MCF 10A (cell line): ENCODE results near the gene NCEH1. TPM values are rescaled to one million over a fixed set of nuclear protein-coding genes. Genes with fewer than 3 reads are reported as not detected.

ENCODE experiments used
- BruUV-seq: library from RNA; stranded (reverse); fragments of 400-500 nt; replicated peaks from 2 replicates; lab custom pipeline; 2021; lab: Mats Ljungman, UMichigan
- CTCF ChIA-PET: fragments of 300-600 bp; sonication (Branson Sonifier 250); formaldehyde crosslinking; extraction: SDS; loops from one replicate; lab custom pipeline; 2021; ENCODE audit warnings: antibody characterized with exemption, inconsistent platforms; lab: Yijun Ruan, JAX
- POLR2A ChIA-PET: fragments of 300-600, 350-650 bp; sonication (Branson Sonifier 250); formaldehyde crosslinking; extraction: SDS; loops from one replicate; lab custom pipeline; 2020; ENCODE audit warnings: antibody characterized with exemption, inconsistent platforms; lab: Yijun Ruan, JAX
- DNase-seq: peaks from one replicate; pipeline ENCODE4 v3.0.0-alpha.2; 2018; ENCODE audit not compliant: unreplicated experiment
- H3K27ac Mint-ChIP-seq: one replicate; pipeline ENCODE4 v1.8.0; 2022; ENCODE audit warnings: mild to moderate bottlenecking, low read depth, mixed read lengths; ENCODE audit not compliant: unreplicated experiment
- H3K27me3 Mint-ChIP-seq: one replicate; pipeline ENCODE4 v1.8.0; 2022; ENCODE audit warnings: mixed read lengths; ENCODE audit not compliant: insufficient read depth, unreplicated experiment
- H3K36me3 Mint-ChIP-seq: one replicate; pipeline ENCODE4 v1.8.0; 2022; ENCODE audit warnings: mild to moderate bottlenecking, moderate library complexity, mixed read lengths; ENCODE audit not compliant: insufficient read depth, unreplicated experiment
- H3K4me1 Mint-ChIP-seq: one replicate; pipeline ENCODE4 v1.8.0; 2022; ENCODE audit warnings: mixed read lengths; ENCODE audit not compliant: insufficient read depth, unreplicated experiment
- H3K4me3 Mint-ChIP-seq: one replicate; pipeline ENCODE4 v1.8.0; 2022; ENCODE audit warnings: mild to moderate bottlenecking, moderate library complexity, mixed read lengths; ENCODE audit not compliant: unreplicated experiment
- H3K9me3 Mint-ChIP-seq: one replicate; pipeline ENCODE4 v1.8.0; 2022; ENCODE audit warnings: mixed read lengths; ENCODE audit not compliant: unreplicated experiment
- intact Hi-C: fragments of 100-400 bp; cut with micrococcal nuclease; formaldehyde crosslinking; loops from 2 replicates; pipeline ENCODE4 v1.14.1; 2022
- total RNA-seq: library from RNA; stranded (reverse); gene quantifications from 2 replicates; pipeline ENCODE4 v1.2.3, GENCODE V29; 2022
- TF ChIP-seq, protein P1 (sequence below): fragments of 200-600 bp; IDR thresholded peaks from one replicate; pipeline ENCODE4 v1.8.0; 2022; ENCODE audit warnings: antibody characterized with exemption, mild to moderate bottlenecking; ENCODE audit not compliant: unreplicated experiment

The NCEH1 gene
- total RNA-seq, 1 experiment from 2014 or later, result 28.8 TPM

DNA sequence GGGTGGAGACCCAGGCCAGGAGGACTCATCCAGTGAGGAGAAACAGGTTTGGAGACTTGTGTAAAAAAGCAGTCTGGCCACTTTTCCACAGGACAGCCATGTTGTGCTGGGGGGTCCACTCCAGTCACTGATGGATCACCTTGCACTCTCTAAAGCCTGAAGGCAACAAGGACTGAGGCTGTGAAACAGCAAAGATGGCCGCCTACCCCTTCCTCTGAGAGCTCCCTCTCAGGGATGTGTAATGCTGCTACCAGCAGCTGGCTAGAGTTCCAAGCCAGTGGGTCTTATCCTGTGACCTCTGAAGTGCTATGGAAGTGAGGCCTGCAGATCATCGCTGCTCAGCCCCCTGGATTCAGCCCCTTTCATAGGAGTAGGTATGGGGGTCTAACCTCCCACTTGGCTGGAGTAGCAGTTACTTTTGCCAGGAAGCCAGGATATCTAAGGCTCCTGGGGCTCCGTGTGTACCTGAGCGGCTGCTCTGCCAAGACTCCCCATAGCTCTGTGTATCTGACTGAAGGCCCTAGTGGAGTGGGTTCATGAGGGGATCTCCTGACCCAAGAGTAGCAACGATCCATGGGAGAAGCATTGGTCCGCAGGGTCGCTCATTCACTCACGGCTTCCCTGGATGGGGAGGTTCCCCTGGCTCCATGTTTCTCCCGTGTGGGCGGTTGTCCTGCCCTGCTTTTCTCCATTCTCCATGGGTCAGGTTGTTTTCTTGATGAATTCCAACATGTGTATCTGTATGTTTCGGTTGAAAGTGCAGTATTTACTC, 117.8 kb downstream of the NCEH1 start:
- no TSS peak for BruUV-seq
- H3K4me3 Mint-ChIP-seq, result no peak overlapping the region
- no peak overlapping the region for H3K27ac Mint-ChIP-seq

DNA sequence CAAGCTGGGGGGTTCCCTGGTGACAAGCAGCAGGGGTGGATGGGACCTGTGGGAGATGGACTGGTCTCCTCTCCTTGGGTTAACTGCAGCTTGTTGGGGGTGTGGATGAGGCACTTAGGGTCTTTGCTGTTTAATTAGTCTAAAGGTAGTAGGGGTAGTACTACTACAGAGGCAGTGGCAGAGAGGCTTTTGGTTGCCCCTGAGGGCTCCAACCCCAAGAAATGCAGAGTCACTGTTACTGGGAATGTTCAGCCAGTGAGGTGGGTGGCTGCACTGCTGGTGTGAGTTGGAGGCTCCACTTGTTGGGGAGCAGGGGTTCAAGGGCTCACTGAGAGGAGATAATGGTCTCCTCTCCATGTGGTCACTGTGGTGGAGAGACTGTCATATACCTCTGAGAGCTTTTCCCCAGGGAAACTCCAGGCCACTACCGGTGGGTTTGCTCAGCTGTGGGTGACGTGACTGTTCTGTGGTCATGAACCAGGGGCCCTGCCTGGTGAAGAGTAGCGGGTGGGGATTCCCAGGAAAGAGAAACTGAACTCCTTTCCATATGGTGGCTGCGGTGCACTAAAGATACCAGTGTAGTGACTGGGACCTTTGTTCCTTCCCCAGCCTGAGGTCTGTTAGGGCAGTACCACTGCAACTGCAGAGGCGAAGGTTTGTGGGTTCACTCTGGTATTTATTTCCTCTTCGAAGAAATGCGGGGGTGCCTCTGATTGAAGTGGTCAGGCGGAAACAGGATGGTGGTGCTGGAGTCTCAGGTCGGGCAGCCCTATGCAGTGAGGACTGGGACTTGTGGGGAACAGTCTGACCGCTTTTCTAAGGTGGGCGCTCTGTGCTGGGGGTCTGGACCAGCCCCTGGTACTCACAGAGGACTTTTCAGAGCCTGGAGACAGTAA, 118.7 kb downstream of the NCEH1 start:
- Mint-ChIP-seq H3K27me3 (no peaks in the 10 kb centered on the region), H3K4me3 (no peak overlapping the region), H3K4me1 (peaks cover 21% of the 10 kb centered on the region), H3K9me3 (no peaks in the 10 kb centered on the region), H3K27ac (no peak overlapping the region), H3K36me3 (no peaks in the 10 kb centered on the region)
- TF ChIP-seq, protein P1, sequence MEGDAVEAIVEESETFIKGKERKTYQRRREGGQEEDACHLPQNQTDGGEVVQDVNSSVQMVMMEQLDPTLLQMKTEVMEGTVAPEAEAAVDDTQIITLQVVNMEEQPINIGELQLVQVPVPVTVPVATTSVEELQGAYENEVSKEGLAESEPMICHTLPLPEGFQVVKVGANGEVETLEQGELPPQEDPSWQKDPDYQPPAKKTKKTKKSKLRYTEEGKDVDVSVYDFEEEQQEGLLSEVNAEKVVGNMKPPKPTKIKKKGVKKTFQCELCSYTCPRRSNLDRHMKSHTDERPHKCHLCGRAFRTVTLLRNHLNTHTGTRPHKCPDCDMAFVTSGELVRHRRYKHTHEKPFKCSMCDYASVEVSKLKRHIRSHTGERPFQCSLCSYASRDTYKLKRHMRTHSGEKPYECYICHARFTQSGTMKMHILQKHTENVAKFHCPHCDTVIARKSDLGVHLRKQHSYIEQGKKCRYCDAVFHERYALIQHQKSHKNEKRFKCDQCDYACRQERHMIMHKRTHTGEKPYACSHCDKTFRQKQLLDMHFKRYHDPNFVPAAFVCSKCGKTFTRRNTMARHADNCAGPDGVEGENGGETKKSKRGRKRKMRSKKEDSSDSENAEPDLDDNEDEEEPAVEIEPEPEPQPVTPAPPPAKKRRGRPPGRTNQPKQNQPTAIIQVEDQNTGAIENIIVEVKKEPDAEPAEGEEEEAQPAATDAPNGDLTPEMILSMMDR, result no peak
- intact Hi-C loops, result no loop called here
- ChIA-PET CTCF (interaction anchor here (1.7 kb wide), 1 partner anchor 32 kb away, joined by 4 read pairs; no protein-coding TSS in a partner anchor), POLR2A (interaction anchor here (0.7 kb wide), 1 partner anchor 95 kb away, joined by 3 read pairs; no protein-coding TSS in a partner anchor)
- BruUV-seq, result no TSS peak
- no peak for DNase-seq

More for the DNA sequence above, 117.8 kb downstream of the NCEH1 start:
- Mint-ChIP-seq H3K36me3 (no peaks in the 10 kb centered on the region), H3K9me3 (no peaks in the 10 kb centered on the region), H3K4me1 (peaks cover 21% of the 10 kb centered on the region), H3K27me3 (no peaks in the 10 kb centered on the region)
- intact Hi-C loops, result no loop called here
- DNase-seq, result no peak
- TF ChIP-seq, protein P1, result no peak
- CTCF ChIA-PET, result interaction anchor here (0.6 to 4.9 kb wide), 8 partner anchors 9 to 214 kb away, joined by 3 to 42 read pairs (median 5); no protein-coding TSS in a partner anchor
- POLR2A ChIA-PET, result interaction anchor here (3.7 kb wide), 1 partner anchor 32 kb away, joined by 45 read pairs; no protein-coding TSS in a partner anchor

DNA sequence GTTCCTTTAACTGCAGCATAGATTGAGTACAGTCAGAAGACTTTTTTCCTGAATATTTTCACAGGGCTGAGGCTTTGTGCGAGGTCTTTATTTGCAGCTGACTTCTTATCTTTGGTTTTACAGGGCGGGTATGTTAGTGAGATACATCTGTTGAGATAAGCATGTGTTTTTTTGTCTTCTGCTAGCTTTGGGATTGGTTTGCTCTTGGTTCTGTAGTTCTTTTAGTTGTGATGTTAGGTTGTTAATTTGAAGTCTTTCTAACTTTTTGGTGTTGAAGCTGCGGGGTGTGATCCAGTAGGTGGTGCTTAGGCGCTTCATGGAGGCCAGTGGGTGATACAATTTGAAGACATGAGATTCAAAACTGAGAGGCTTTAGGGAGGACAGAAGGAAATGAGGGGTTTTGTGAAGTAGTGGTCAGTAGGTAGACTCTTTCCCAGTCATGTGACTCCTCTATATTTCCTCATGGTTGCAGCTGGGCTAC, 119.7 kb downstream of the NCEH1 start:
- Mint-ChIP-seq H3K4me3 (no peak overlapping the region), H3K9me3 (no peaks in the 10 kb centered on the region), H3K4me1 (peaks cover 18% of the 10 kb centered on the region), H3K27ac (no peak overlapping the region), H3K27me3 (no peaks in the 10 kb centered on the region), H3K36me3 (no peaks in the 10 kb centered on the region)
- TF ChIP-seq, protein P1, result no peak
- intact Hi-C loops, result no loop called here
- no peak for DNase-seq
- ChIA-PET CTCF (interaction anchor here (0.7 to 1.7 kb wide), 4 partner anchors 10 to 31 kb away, joined by 3 to 4 read pairs (median 4); no protein-coding TSS in a partner anchor), POLR2A (interaction anchor here (0.9 kb wide), 1 partner anchor 31 kb away, joined by 3 read pairs; no protein-coding TSS in a partner anchor)
- BruUV-seq, result no TSS peak
